HepG2 (cell line): ENCODE measurements around the gene PCDH12. TPM values are rescaled to one million over a fixed set of nuclear protein-coding genes. Genes with fewer than 3 reads are reported as not detected.

Experiments used
- ATAC-seq: fragments of 200-7000 bp; cut with Tn5 transposase; 3 replicates; pipeline ENCODE4 v1.9.1; 2020; ENCODE audit warnings: mild to moderate bottlenecking, moderate library complexity
- BruUV-seq: library from RNA; stranded (reverse); fragments of 400-500 nt; replicated peaks from 2 replicates; lab custom pipeline; 2021; lab: Mats Ljungman, UMichigan
- CTCF ChIA-PET: fragments of 300-600 bp; formaldehyde crosslinking; extraction: SDS; loops from one replicate; lab custom pipeline; 2021; ENCODE audit warnings: low total read pairs, inconsistent platforms, low intra/inter-chr PET ratio; lab: Yijun Ruan, JAX
- POLR2A ChIA-PET: fragments of 350-600 bp; sonication (Branson Sonifier 250); formaldehyde crosslinking; loops from one replicate; lab custom pipeline; 2020; ENCODE audit warnings: antibody characterized with exemption, inconsistent platforms; lab: Yijun Ruan, JAX
- DNase-seq: peaks from one replicate; pipeline ENCODE4 v3.0.0-alpha.2; 2015; ENCODE audit warnings: low spot score
- FAIRE-seq: peaks from 3 replicates; lab custom pipeline; 2011; peaks lifted over from hg19 to GRCh38; lab: Jason Lieb, UNC
- H2AFZ ChIP-seq: one replicate; pipeline ENCODE4 v1.6.1; 2011; ENCODE audit warnings: low read length, inconsistent platforms
- H3K27ac ChIP-seq: fragments of 300-600 bp; 3 replicates; pipeline ENCODE4 v1.8.0; 2011; ENCODE audit warnings: mixed run types, mild to moderate bottlenecking, mixed read lengths, low read length, inconsistent platforms; ENCODE audit not compliant: insufficient read depth; ENCODE audit errors: extremely low read length
- H3K27me3 ChIP-seq, 2 experiments: fragments of 200-600 bp in 1 of 2; 2 replicates in 1 of 2; 3 replicates in 1 of 2; pipeline versions ENCODE4 v1.6.0 to v1.8.0; 2011; ENCODE audit warnings: low read length in 2 of 2, mild to moderate bottlenecking in 2 of 2, moderate library complexity in 2 of 2, inconsistent platforms in 1 of 2; ENCODE audit not compliant: insufficient read depth in 2 of 2, control insufficient read depth in 1 of 2
- H3K36me3 ChIP-seq, 2 experiments: fragments of 200-600 bp in 1 of 2; replicated peaks in 1 of 2; 2 replicates in 1 of 2; 3 replicates in 1 of 2; pipeline versions ENCODE4 v1.5.1 to v1.8.0; 2011; ENCODE audit warnings: low read length in 2 of 2, inconsistent platforms in 1 of 2; ENCODE audit not compliant: insufficient read depth in 2 of 2, control insufficient read depth in 1 of 2
- H3K4me1 ChIP-seq: 2 replicates; pipeline ENCODE4 v1.5.1; 2012; ENCODE audit warnings: low read length, inconsistent platforms; ENCODE audit not compliant: insufficient read depth
- H3K4me2 ChIP-seq: 2 replicates; pipeline ENCODE4 v1.6.0; 2011; ENCODE audit warnings: low read depth, low read length, inconsistent platforms
- H3K4me3 ChIP-seq, 3 experiments: fragments of 200-600 bp in 1 of 3; sonication (generic), shearing (Covaris generic) in 1 of 3; replicated peaks in 1 of 3; 2 replicates each; pipeline ENCODE4 v1.5.1; 2011 to 2016; ENCODE audit warnings: low read length in 3 of 3, inconsistent platforms in 2 of 3, low read depth in 2 of 3, mild to moderate bottlenecking in 2 of 3, control low read depth in 1 of 3, mixed read lengths in 1 of 3; ENCODE audit not compliant: insufficient read depth in 1 of 3
- H3K79me2 ChIP-seq: one replicate; pipeline ENCODE4 v1.6.1; 2011; ENCODE audit warnings: low read length, inconsistent platforms; ENCODE audit not compliant: insufficient read depth
- H3K9ac ChIP-seq: 2 replicates; pipeline ENCODE4 v1.6.0; 2011; ENCODE audit warnings: mild to moderate bottlenecking, low read depth, low read length, inconsistent platforms; ENCODE audit not compliant: insufficient read depth
- H3K9me3 ChIP-seq: 2 replicates; pipeline ENCODE4 v1.5.1; 2012; ENCODE audit warnings: mild to moderate bottlenecking, low read length
- H4K20me1 ChIP-seq: 2 replicates; pipeline ENCODE4 v1.6.0; 2011; ENCODE audit warnings: inconsistent platforms, mild to moderate bottlenecking, low read length, moderate library complexity; ENCODE audit not compliant: insufficient read depth
- AKAP8 ChIP-seq: sonication (generic); formaldehyde crosslinking; IDR thresholded peaks from 2 replicates; pipeline ENCODE4 v1.5.1; 2020; ENCODE audit warnings: mild to moderate bottlenecking, missing genetic modification reagents
- BRD4 ChIP-seq: sonication (generic); formaldehyde crosslinking; IDR thresholded peaks from 2 replicates; pipeline ENCODE4 v1.4.0; 2020; ENCODE audit warnings: missing genetic modification reagents
- CBX5 ChIP-seq: sonication (generic); formaldehyde crosslinking; IDR thresholded peaks from 2 replicates; pipeline ENCODE4 v1.4.0; 2020; ENCODE audit warnings: missing genetic modification reagents, borderline replicate concordance
- CSRNP2 ChIP-seq: sonication (generic); formaldehyde crosslinking; conservative IDR thresholded peaks from 2 replicates; pipeline ENCODE4 v1.8.0; 2022; ENCODE audit warnings: low read depth, missing genetic modification reagents
- DDIT3 ChIP-seq: sonication (generic); formaldehyde crosslinking; IDR thresholded peaks from 2 replicates; pipeline ENCODE4 v1.4.0; 2020; ENCODE audit warnings: mild to moderate bottlenecking, missing genetic modification reagents
- FOXM1 ChIP-seq: sonication (generic); formaldehyde crosslinking; IDR thresholded peaks from 2 replicates; pipeline ENCODE4 v1.5.0; 2020; ENCODE audit warnings: missing genetic modification reagents
- PRPF4 ChIP-seq: fragments of 200-400 bp; formaldehyde crosslinking; IDR thresholded peaks from 2 replicates; pipeline ENCODE4 v1.6.1; 2016; ENCODE audit warnings: low read length, low read depth; ENCODE audit not compliant: poor library complexity, severe bottlenecking
- SP4 ChIP-seq: sonication (generic); formaldehyde crosslinking; IDR thresholded peaks from 2 replicates; pipeline ENCODE4 v1.8.1; 2023; ENCODE audit warnings: mild to moderate bottlenecking, missing genetic modification reagents
- ZFYVE20 ChIP-seq: sonication (generic); formaldehyde crosslinking; IDR thresholded peaks from 2 replicates; pipeline ENCODE4 v1.8.0; 2023; ENCODE audit warnings: low read depth, mild to moderate bottlenecking, moderate library complexity, missing genetic modification reagents, borderline replicate concordance
- ZNF232 ChIP-seq: sonication (generic); formaldehyde crosslinking; IDR thresholded peaks from 2 replicates; pipeline ENCODE4 v1.4.0; 2020; ENCODE audit warnings: missing genetic modification reagents, borderline replicate concordance
- ZNF691 ChIP-seq: sonication (generic); formaldehyde crosslinking; IDR thresholded peaks from 2 replicates; pipeline ENCODE4 v1.4.0; 2020; ENCODE audit warnings: missing genetic modification reagents, low read depth, mild to moderate bottlenecking, borderline replicate concordance
- ZNF713 ChIP-seq: sonication (generic); formaldehyde crosslinking; IDR thresholded peaks from 2 replicates; pipeline ENCODE4 v1.4.0; 2020; ENCODE audit warnings: mild to moderate bottlenecking, missing genetic modification reagents
- WGBS: methylation state at CpG from one replicate; pipeline ENCODE4 v1.1.6; 2017; ENCODE audit warnings: low lambda C conversion rate; 5-methylcytosine and 5-hydroxymethylcytosine counted together
- in situ Hi-C: cut with HindIII; loops from 2 replicates; pipeline ENCODE4 v1.10.0; 2017; ENCODE audit warnings: low pct_unique_long_range_greater_than_20kb; ENCODE audit not compliant: extremely low pct_ligation_motif_present
- intact Hi-C: fragments of 100-400 bp; cut with micrococcal nuclease; formaldehyde crosslinking; loops from one replicate; pipeline ENCODE4 v1.10.0; 2022; ENCODE audit not compliant: unreplicated experiment
- polyA plus RNA-seq, 8 experiments: library from polyadenylated mRNA; depleted of rRNA in 3 of 8; stranded (reverse) in 7 of 8; unstranded in 1 of 8; fragments of >200 nt; fragmentation: Illumina TruSeq in 4 of 8; extraction: Trizol in 4 of 8; gene quantifications; 2 replicates each; pipeline versions ENCODE4 v1.2.1 to v1.2.3, GENCODE V29; 2011 to 2016; ENCODE audit warnings: low read depth in 4 of 8, missing spikeins in 1 of 8, mixed read lengths in 1 of 8; ENCODE audit not compliant: insufficient read depth in 1 of 8
- total RNA-seq, 5 experiments: library from RNA; depleted of rRNA; stranded (reverse); fragments of >200 nt; fragmentation: Illumina TruSeq; extraction: Trizol; gene quantifications; 2 replicates each; pipeline ENCODE4 v1.2.3, GENCODE V29; 2016; ENCODE audit warnings: low read depth in 1 of 5

PCDH12 gene
- total and polyA plus RNA-seq, 2 of the 13 experiments (the other 11 are each of a cell fraction or from before 2014, with no cell fraction given), result not detected

GRCh38 chr5:141997358-141997960, 39.5 kb upstream of the PCDH12 start (continued):
- no peak for TF ChIP-seq FOXM1 (CRISPR knock-in tag)

GRCh38 chr5:141995656-141996055, 37.7 kb upstream of the PCDH12 start:
- Histone ChIP-seq H3K79me2 (no peaks in the 10 kb centered on the region), H3K4me3 (no peak overlapping the region), H3K27me3 (no peaks in the 10 kb centered on the region), H3K9me3 (no peaks in the 10 kb centered on the region), H3K4me1 (peaks cover 11% of the 10 kb centered on the region), H3K9ac (no peak overlapping the region), H3K36me3 (peaks cover 0 to 2% of the 10 kb centered on the region in 2 experiments; a peak in 2 of 5 replicates), H4K20me1 (no peaks in the 10 kb centered on the region), H3K4me2 (no peak overlapping the region), H3K27ac (no peak overlapping the region), H2AFZ (no peak overlapping the region)
- POLR2A ChIA-PET, result no interaction called here
- 96% methylated on average over 3 of the region's 3 CpGs for WGBS
- ATAC-seq (no peak), FAIRE-seq (no peak), DNase-seq (no peak)
- BruUV-seq, result no TSS peak
- intact Hi-C loops, result no loop called here
- CTCF ChIA-PET, result no interaction called here
- TF ChIP-seq BRD4 (CRISPR knock-in tag) (no peak), PRPF4 (no peak), ZFYVE20 (CRISPR knock-in tag) (no peak), SP4 (CRISPR knock-in tag) (no peak), ZNF232 (no peak), CSRNP2 (CRISPR knock-in tag) (no peak), ZNF713 (CRISPR knock-in tag) (no peak), ZNF691 (CRISPR knock-in tag) (no peak), AKAP8 (CRISPR knock-in tag) (no peak), DDIT3 (no peak), CBX5 (CRISPR knock-in tag) (no peak)
- in situ Hi-C loops, result loop anchor here (25.0 kb wide), 1 partner anchor 567 kb away; no protein-coding TSS in a partner anchor
